HG03064 (cell line): ENCODE results near the gene IL1B.
"Not testable (repeated sequence)": the region's sequence is repeated elsewhere in the genome, so short reads cannot be mapped to it uniquely, and the experiment has no call there.

ENCODE experiments used
- ATAC-seq: cut with Tn5 transposase; IDR thresholded peaks from one replicate; pipeline ENCODE4 v1.9.1; 2021; ENCODE audit warnings: low read depth; ENCODE audit not compliant: unreplicated experiment

Gene IL1B

GRCh38 chr2:112859406-112860183, 23.0 kb upstream of the IL1B start:
- ATAC-seq = not testable (repeated sequence)

GRCh38 chr2:112850588-112850987, 14.0 kb upstream of the IL1B start:
- ATAC-seq = no peak

- no peak for ATAC-seq
These were observed 13.4 kb upstream of the IL1B start for GRCh38 chr2:112849956-112850355.

- no peak for ATAC-seq
These were observed 12.3 kb upstream of the IL1B start for GRCh38 chr2:112848833-112849232.

- no peak for ATAC-seq
These were observed 9.5 kb upstream of the IL1B start for GRCh38 chr2:112846031-112846430.

GRCh38 chr2:112843836-112844235, 7.3 kb upstream of the IL1B start:
- ATAC-seq = no peak

- ATAC-seq = no peak
These were observed 6.7 kb upstream of the IL1B start for GRCh38 chr2:112843288-112843687.

GRCh38 chr2:112841295-112842044, 4.9 kb upstream of the IL1B start:
- no peak for ATAC-seq

- ATAC-seq = no peak
These were observed 3.5 kb upstream of the IL1B start for GRCh38 chr2:112840068-112840445.

GRCh38 chr2:112839407-112840067, 3.0 kb upstream of the IL1B start:
- no peak for ATAC-seq

GRCh38 chr2:112836163-112836560, 417 bp downstream of the IL1B start:
- ATAC-seq = no peak

- no peak for ATAC-seq
These were observed 930 bp downstream of the IL1B start for GRCh38 chr2:112835536-112836162.

GRCh38 chr2:112835061-112835501, 1.5 kb downstream of the IL1B start:
- no peak for ATAC-seq

- ATAC-seq = no peak
These were observed 2.1 kb downstream of the IL1B start for GRCh38 chr2:112834396-112835037.

- no peak for ATAC-seq
These were observed 2.6 kb downstream of the IL1B start for GRCh38 chr2:112833976-112834375.

GRCh38 chr2:112833639-112833931, 3.0 kb downstream of the IL1B start:
- not testable (repeated sequence) for ATAC-seq

- no peak for ATAC-seq
These were observed 3.5 kb downstream of the IL1B start for GRCh38 chr2:112832841-112833638.

GRCh38 chr2:112831946-112832840, 4.4 kb downstream of the IL1B start:
- no peak for ATAC-seq

- ATAC-seq = no peak
These were observed 5.1 kb downstream of the IL1B start for GRCh38 chr2:112831513-112831845.
